HUDEP-2 (cell line): ENCODE results near the gene ZNF536.

Source experiments
- DNase-seq, 76 experiments: peaks; one replicate each; lab custom pipeline; 2025; ENCODE audit not compliant: unreplicated experiment in 76 of 76; lab: John Stamatoyannopoulos, UW

ZNF536 gene

DNA sequence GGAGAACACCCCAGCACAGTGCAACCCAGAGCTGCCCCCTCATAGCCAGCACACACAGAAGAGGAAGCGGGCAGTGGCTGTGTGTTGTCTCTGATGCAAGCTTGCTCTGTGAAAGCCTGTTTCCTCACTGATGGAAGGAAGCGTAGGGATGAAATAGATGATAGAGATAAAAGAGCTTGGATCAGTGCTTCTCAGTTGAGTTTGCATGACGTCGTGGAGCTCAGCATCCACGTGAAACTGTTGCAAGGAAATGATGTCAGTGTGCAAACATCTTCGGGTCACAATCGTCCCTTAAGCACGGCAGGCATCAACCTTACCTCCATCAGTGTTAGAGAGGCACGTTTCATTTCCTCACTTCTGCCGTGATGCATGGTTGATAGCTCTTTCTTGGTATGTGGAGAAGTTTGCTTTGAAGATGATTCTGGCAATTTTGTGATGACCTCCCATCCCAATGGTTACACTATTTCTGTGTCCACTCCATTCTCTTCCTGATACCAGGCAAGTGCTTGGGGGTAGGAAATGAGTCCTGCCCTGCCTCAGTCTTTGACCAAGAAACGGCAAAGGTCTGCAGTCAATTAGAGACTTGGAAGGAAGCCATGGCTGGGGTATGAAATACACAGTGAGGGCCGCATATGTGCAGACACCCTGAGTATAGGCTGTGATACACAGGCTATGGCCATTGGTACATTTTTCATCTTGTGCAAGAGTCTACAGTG, 183.0 kb downstream of the ZNF536 start:
- no peak for DNase-seq

DNA sequence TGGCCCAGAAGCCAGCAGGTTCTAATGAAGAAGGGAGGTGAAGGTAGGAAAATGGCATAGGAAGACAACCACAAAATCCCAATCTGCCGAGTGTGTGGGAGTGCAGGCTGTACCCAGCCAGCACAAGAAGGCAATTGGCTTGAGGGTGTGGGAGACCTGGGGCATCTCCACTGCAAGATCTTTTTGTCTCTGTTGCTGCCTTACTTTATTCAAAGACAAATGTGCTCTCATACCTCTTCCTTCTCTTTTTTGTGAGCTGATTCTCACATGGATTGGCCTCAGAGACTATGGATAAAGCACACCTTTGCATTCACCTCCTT, 183.6 kb downstream of the ZNF536 start:
- no peak for DNase-seq

DNA sequence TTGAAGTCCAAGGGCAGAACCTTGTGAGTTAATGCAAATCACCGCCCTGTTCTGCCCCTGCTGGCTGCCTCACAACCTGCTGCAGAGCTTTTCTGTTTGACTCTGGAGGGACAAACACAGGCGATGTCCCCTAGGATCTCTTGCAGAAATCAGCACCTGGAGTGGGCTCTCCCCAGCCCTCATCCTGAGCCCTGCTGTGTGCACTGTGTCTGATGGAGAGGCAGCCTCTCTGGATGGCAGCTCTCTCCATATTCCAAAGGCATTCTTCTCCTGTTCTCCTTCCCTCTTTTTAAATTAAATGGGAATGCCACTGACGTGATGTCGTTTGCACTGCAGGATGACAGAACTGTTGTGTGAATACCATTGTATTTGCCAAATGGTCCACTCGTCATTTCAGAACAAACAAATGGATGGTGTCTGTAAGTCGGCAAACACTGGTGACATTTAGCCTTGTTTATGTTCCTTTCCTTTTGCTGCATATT, 184.1 kb downstream of the ZNF536 start:
- DNase-seq: no peak

DNA sequence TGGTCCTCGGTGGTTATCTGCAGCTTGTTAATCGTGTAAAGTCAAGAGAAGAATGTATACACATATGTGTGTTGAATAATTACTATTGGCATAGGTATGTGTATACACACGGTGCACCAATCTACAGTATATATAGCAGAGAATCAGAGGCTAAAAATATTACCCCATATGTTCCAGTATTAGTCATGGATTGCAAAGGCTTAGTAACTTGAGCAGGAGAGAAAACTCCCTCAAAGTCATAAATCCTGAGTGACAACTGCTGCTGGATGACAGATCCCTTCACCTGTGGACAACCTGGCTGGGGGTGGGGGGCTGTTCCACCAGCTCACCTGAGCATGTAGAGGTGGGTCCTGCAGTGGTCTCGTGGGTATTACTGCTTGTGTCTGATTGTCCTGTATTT, 185.0 kb downstream of the ZNF536 start:
- no peak for DNase-seq

DNA sequence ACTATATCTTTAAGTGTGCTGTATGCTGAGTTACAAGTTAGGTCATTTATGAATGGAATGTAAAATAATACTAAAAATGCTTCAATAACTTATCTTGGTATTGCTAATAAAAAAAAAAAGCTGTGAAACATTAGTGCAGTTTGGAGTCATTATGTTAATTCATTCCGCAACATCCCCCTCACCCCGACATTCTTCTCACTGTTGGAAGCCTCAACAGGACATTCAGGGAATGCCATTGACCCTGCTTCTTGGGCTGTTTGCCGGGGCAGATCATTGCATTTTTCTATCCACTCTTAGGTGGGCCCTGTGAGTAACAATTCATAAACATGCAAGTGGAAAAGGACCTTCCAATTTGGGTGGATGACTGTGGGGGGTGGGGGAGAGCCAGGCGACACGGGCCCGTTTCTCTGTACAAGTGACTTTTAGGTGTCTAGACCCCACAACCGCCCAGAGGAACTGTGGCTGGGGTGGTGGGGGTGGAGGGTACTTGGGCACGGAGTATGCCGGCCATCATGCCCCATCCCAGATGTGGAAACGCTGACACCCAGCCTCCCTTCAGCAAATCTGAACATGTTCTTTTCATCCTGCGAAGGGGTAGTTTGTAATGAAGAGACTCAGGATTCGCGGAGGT, 185.9 kb downstream of the ZNF536 start:
- DNase-seq: no peak

DNA sequence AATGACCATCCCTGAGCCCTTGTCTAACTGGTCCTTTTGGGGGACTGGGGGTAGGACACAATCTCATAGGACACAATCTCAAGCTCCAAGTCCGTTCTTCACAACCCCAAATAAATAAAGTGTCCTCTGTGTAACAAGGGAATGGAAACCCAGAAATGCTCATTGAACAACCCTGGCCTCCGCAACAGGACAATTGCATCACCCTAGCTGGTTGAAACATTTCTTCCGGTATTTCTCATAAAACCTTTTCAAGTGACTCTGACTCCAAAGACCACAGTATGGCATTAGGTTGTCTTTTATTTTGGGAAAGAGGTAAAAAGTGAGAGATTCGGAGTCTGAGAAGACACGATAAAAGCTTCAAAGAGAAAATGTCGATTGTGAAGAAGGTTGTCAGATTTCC, 186.6 kb downstream of the ZNF536 start:
- no peak for DNase-seq

DNA sequence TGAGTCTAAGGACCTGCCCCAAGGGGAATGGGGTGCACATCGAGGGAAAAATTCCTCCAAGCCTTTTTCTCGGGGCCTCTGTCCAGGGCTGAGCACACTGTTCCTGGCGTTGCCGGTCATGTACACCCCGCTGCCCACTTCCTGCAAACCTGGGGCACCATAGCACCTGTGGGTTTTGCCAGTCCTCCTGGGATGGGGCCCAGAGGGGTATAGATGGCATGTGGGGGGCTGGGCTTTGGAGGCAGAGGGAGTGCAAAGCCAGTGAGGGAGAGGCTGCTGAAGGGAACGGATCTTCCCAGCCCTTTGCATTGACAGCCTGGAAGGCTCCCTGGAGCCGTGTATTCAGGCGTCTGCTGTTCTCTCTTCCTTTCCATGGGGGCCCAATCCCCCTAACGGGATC, 187.3 kb downstream of the ZNF536 start:
- DNase-seq: no peak

DNA sequence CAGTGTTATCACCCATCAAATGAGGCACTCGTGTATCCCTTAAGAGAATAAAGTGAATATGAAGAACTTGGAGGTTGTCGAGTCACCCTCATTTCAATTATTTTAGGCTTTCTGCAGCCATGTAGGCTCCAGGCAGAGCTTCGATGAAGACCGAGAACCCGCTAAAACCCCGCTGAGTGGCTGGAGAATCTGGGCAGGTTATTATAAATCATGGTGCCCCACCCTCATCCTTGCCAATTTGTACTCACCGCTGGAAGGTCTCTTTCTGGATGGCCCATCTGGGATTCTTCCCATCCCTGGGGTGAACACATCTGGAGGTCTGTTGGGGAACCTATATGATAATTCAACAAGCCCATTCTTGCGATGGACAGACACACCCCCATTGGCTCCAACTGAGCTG, 190.8 kb downstream of the ZNF536 start:
- no peak for DNase-seq

DNA sequence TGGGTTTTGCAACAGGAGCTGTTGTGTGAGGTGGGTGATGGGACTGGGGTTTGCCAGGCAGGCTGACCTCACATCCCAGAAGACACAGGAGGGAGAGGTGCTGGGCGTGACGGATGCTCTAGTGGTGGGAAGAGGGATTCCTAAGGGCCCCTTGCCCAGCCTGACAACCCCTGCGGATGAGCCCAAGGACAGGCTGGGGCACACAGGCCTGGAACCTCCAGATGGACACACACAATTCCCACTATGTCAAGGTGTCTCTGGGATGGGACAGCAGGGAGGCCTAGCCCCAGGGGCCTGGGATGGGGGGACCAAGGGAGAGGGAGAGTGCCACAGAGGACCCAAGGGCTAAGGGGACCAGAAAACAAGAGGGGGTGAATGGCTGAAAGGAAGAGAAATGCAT, 191.5 kb downstream of the ZNF536 start:
- DNase-seq: no peak

DNA sequence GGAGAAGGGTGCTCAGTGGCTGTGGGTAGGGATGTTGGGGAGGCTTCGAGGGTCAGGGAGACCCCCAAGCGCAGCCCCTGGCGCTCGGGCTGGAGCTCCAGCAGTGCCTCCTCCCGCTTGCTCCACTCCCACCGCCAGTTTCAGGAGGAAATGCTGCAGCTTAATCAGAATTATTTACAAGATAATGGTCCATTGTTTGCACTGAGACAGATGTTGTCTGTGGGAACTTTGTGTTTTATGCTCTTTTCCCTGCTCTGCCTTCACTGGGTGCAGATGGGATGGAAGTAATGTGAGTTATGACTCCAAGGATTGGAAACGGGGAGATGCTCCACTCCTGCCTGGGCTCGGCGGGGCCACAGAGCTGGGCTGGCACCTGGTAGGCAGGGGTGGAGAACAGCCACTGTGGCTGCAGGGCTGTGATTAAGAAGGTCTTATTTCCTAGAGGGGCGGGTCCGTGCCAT, 192.4 kb downstream of the ZNF536 start:
- no peak for DNase-seq

DNA sequence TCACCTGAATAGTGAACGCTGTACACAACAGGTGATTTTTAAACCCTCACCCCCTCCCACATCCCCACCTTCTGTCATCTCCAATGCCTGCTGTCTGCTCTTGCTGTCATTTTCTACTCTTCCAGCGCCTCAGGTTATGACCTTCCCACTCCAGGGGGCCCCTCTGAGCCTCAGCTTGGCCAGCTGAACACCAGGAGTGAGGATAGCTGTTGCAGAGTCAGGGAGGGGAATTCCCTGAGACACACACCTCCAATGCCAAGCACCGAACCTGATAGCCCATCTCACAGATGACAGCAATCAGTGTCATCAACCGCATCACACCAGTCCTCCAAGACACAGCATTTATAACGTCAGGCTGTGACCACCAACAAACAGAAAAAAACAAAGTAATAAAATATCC, 193.5 kb downstream of the ZNF536 start:
- DNase-seq: no peak

DNA sequence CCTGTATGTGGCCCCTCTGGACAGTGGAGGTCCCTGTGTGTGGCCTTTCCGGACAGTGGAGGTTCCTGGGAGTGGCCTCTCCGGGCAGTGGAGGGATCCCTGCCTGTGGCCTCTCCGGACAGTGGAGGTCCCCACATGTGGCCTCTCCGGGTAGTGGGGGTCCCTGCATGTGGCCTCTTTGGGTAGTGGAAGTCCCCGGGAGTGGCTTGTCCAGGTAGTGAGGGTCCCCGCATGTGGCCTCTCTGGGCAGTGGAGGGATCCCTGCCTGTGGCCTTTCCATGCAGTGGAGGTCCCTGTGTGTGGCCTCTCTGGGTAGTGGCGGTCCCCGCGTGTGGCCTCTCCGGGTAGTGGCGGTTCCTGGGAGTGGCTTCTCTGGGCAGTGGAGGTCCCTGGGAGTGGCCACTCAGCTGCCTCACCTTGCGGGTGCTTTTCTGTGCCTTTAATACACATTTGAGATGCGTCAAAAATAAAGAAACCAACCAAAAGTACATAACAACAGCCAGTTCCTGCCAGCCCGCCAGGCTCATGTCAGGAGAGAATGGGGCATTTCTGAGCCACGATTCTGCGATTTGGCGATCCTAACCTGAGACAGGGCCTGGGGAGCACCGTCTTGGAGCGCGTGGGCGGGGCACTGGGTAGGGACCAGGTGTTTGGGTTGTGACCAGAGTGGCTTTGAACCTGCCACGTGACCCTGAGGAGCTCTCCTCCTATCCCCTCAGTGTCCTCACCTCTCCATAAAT, 194.7 kb downstream of the ZNF536 start:
- no peak for DNase-seq

DNA sequence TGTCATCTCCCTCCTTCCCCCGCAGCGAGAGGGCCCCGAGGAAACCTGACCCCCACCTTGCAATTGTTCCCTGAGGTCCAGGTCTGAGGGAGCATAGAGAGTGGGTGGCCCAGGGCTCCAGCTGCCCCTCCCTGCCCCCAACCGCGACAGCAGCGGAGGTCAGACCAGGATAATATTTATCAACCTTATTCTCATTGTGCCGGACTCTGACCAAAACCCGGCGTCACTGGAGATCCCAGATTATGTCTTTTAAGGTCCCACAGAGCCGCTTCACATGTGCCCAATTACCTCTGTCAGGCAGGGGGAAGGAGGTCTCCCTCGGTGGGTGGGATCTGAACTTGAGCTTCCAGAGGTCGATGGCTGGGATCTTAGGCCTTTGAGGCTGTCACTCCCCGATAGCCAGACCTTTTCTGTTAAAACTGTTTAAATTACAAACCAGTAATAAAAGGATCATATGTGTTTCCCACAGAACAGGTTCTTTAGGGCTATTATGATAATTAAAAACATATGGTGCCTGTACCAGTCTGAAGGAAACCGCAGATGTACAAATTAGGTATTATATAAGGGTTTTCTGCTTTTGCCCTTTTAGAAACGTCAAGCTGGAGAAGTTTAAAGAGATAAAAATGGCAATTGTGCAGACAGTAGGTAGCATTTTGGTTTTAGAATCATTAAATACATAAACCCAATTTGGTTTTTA, 195.5 kb downstream of the ZNF536 start:
- DNase-seq: no peak

DNA sequence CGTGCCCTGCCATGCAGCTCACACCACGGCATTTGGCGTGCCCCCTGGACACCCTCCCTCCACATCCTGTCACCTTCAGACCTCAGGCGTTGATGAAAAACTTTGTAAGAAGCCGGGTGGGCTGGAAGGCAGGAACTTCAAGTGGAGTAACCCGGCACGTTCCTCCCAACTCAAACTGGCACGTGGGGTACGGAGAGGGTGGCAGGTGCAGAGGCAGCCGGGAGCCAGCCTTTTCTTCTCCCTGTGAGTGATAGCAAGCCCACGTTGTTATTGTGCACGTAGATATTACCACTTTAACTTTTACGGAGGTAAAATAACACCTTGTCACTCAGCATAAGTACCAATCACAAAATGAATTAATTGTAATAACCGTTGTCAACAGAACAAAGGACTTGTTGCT, 198.0 kb downstream of the ZNF536 start:
- DNase-seq: no peak

DNA sequence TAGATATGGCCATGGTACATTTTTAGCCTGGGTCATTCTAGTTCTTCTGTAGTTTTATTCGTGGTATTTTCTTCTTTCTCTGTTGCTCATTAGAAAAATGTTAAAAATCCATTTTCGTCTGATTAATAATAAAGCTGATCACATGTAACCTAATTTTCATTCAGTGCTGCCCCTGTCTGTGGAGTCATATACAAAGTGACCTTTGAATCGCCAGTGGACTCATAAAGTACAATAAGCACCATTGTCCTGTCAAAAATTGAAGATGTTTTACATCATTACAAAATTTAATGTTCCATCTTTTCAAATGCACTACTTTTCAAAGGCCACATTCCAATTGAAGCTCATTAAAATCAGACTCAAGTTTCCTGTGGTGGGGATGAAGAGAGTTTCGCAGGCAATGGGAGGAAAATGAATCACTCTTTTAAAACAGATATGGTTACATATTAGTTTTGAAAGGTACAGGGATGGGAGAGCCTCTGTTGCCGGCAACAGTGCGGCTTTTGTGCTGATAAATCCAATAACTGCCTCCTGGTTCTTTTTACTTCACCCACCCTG, 205.4 kb downstream of the ZNF536 start:
- no peak for DNase-seq

DNA sequence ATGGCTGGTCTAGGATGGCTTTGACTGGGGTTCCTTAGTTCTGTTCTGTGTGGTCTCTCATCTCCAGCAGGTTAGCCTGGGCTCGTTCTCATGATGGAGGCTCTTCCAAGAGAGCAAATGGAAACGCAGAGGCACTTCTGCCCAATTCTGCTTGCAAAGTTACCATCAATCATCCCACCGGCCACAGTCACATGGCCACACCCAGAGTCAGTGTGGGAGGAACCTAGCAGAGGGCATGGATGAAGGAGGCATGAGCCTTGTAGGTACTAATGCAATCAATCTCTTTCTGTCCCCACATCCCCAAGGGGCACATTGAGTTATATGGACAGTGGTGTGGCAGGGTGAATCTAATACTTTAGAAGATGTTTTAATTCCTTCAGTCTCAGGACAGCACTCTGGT, 207.2 kb downstream of the ZNF536 start:
- DNase-seq: no peak

DNA sequence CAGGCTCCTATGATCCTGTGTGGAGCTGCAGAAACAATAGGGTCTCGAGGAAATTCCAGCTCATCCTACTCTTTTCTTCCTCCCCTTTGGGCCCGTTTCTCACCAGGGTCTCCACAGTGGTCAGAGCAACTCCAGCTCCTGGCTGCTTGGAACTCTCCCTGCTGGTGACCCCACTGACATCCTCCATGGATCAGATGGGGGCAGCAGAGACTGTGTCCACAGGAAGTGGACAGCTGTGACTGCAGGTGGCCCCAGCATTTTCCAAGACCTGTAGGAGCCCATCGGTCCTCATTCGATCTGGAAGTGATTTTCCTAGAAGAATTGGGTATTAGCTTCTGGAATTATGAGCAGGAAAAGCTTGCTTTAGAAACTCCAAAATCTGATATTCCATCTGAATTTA, 208.5 kb downstream of the ZNF536 start:
- no peak for DNase-seq

DNA sequence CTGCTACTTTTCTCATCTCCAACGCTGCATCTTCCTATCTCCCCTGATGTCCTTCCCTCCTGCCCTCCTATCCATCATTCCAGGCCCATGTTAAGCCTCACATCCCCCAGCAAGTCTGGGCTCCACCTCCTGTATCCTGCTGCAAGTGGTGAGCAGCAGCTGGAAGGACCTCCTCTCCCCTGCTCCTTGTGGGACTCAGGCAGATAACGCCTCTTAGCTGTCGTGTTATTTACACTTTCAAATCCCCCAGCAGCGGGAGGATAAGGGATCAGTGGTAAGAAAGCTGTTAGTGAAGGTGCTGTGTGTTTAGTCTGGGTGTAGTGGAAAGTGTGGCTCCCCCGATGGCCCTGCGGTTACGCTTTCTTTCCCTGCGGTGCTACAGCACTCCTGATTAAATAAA, 211.9 kb downstream of the ZNF536 start:
- DNase-seq: no peak

DNA sequence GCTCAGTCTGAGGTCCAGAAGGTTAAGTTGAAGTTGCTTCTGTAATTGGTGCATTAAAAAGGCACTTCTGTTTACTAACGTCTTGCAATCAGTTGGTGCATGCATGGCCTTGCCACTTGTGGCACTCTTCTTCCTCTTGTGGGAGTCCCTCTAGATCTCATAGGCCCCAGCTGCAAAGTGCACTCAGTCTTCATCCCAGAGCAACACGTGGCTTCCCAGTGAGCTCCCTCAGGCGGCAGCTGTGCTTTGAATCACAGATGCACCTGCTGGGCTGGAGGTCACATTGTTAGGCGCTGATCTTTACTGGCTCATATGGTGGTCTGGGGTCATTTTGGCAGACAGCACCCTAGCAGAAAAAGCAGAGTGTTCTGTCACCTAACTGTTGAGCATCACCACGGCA, 215.7 kb downstream of the ZNF536 start:
- DNase-seq: no peak

DNA sequence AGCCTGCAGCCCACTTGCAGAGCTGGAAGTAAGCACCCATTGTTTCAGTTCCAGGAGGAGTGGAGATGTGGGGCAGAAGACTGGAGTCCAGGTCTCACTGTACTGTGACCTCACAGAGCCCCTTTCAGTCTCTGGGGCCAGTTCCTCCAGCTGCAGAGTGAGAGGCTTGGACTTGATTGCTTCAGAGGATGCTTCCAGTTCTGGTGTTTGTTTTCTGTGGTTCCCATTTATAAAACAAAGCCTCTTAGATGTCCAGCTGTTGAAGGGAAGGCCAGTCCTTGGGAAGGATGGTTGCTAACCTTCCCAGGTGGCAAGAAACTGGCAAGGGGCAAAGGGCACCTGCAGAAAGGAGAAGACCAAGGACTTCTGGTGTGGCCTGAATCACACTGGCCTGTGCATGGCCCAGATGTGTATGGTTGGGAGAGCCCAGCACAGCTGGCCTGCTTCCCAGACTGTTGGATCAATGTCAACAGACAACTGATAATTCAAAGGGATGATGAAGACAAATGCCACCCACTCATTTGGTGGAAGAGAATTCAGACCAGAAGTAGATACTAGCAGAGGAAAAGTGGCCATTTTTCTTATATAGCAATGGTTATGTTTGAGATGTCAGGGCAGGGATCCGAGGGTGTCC, 218.5 kb downstream of the ZNF536 start:
- peak in 18 of 76 experiments; percentile 3 to 57 (median 14) for DNase-seq

DNA sequence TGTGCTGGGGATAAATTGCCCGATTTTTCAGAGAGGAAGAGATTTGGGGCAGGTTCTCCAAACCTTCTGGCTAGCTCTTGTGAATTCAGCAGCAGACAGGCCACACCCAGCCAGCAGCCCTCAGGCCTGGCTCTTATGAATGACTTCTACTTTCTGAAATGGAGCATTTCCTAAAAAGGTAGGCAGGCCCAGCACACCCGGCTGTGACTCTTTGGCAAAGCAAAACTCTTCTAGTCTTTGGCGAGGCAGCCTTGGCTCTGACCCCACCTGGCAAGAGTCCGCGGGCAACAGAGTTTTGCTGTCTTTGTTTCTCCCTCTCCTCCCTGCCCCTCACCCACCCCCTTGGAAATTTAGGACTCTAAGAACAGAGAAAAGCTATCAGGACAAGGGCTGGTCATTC, 221.2 kb downstream of the ZNF536 start:
- no peak for DNase-seq
